Islet precursor cell (in vitro differentiated cells): ENCODE results near the gene NUB1.

Experiments used
- DNase-seq: peaks from one replicate; pipeline ENCODE4 v3.0.0-alpha.2; 2018

The NUB1 gene

GRCh38 chr7:151315038-151315655 lies 26.5 kb upstream of the NUB1 start:
- peak; percentile 75 for DNase-seq

GRCh38 chr7:151316896-151317295 lies 24.7 kb upstream of the NUB1 start:
- peak; percentile 19 for DNase-seq

- DNase-seq: peak; percentile 2
Measured at GRCh38 chr7:151317936-151318335, 23.7 kb upstream of the NUB1 start.

- DNase-seq: no peak
Measured at GRCh38 chr7:151319189-151319588, 22.4 kb upstream of the NUB1 start.

GRCh38 chr7:151320263-151320845 lies 21.3 kb upstream of the NUB1 start:
- DNase-seq: peak; percentile 32

GRCh38 chr7:151321341-151321740 lies 20.3 kb upstream of the NUB1 start:
- no peak for DNase-seq

GRCh38 chr7:151322906-151323305 lies 18.7 kb upstream of the NUB1 start:
- no peak for DNase-seq

- peak; percentile 7 for DNase-seq
Measured at GRCh38 chr7:151327022-151327421, 14.6 kb upstream of the NUB1 start.

GRCh38 chr7:151327659-151328058 lies 14.0 kb upstream of the NUB1 start:
- peak; percentile 10 for DNase-seq

- no peak for DNase-seq
Measured at GRCh38 chr7:151330181-151330580, 11.4 kb upstream of the NUB1 start.

- peak; percentile 26 for DNase-seq
Measured at GRCh38 chr7:151330661-151331060, 11.0 kb upstream of the NUB1 start.

GRCh38 chr7:151334628-151335027 lies 7.0 kb upstream of the NUB1 start:
- no peak for DNase-seq

- no peak for DNase-seq
Measured at GRCh38 chr7:151336027-151336708, 5.4 kb upstream of the NUB1 start.

GRCh38 chr7:151337346-151337745 lies 4.3 kb upstream of the NUB1 start:
- DNase-seq: no peak

GRCh38 chr7:151338809-151339208 lies 2.8 kb upstream of the NUB1 start:
- DNase-seq: no peak

GRCh38 chr7:151339651-151340382 lies 1.8 kb upstream of the NUB1 start:
- no peak for DNase-seq

GRCh38 chr7:151340794-151341356 lies 737 bp upstream of the NUB1 start:
- no peak for DNase-seq

- DNase-seq: no peak
Measured at GRCh38 chr7:151342102-151342646, 562 bp downstream of the NUB1 start.

- no peak for DNase-seq
Measured at GRCh38 chr7:151342811-151343210, 1.2 kb downstream of the NUB1 start.

GRCh38 chr7:151343516-151343915 lies 1.9 kb downstream of the NUB1 start:
- DNase-seq: no peak

GRCh38 chr7:151345576-151346469 lies 4.2 kb downstream of the NUB1 start:
- DNase-seq: no peak

- no peak for DNase-seq
Measured at GRCh38 chr7:151346470-151346769, 4.8 kb downstream of the NUB1 start.
